Ureter (tissue), 1 donor: ENCODE data around the gene MGAT5. TPM values are rescaled to one million over a fixed set of nuclear protein-coding genes. Genes with fewer than 3 reads are reported as not detected.

Experiments
- DNase-seq: peaks from one replicate; pipeline ENCODE4 v3.0.0-alpha.2; 2020; ENCODE audit warnings: low spot score
- total RNA-seq: library from RNA; stranded (reverse); gene quantifications from one replicate; pipeline ENCODE4 v1.2.4, GENCODE V29; 2023
- donor health status: DM: yes; HTN: yes; CAD: no.

The MGAT5 gene
- total RNA-seq, 1 donor from 2014 or later, result 56.3 TPM

GRCh38 chr2:134335601-134336000 is 81.7 kb downstream of the MGAT5 start:
- DNase-seq, result no peak

- DNase-seq, result no peak
Observed at GRCh38 chr2:134336352-134336751, 82.5 kb downstream of the MGAT5 start.

- no peak for DNase-seq
Observed at GRCh38 chr2:134336921-134337320, 83.0 kb downstream of the MGAT5 start.

- no peak for DNase-seq
Observed at GRCh38 chr2:134337631-134338030, 83.8 kb downstream of the MGAT5 start.

- DNase-seq, result no peak
Observed at GRCh38 chr2:134338208-134338607, 84.3 kb downstream of the MGAT5 start.

GRCh38 chr2:134341476-134341875 is 87.6 kb downstream of the MGAT5 start:
- no peak for DNase-seq

- DNase-seq, result no peak
Observed at GRCh38 chr2:134344954-134345697, 91.3 kb downstream of the MGAT5 start.

- no peak for DNase-seq
Observed at GRCh38 chr2:134346141-134346540, 92.3 kb downstream of the MGAT5 start.

- no peak for DNase-seq
Observed at GRCh38 chr2:134347756-134348155, 93.9 kb downstream of the MGAT5 start.

- no peak for DNase-seq
Observed at GRCh38 chr2:134348239-134348638, 94.4 kb downstream of the MGAT5 start.

- DNase-seq, result no peak
Observed at GRCh38 chr2:134348760-134349159, 94.9 kb downstream of the MGAT5 start.

GRCh38 chr2:134351016-134351415 is 97.1 kb downstream of the MGAT5 start:
- DNase-seq, result no peak

- no peak for DNase-seq
Observed at GRCh38 chr2:134351899-134352298, 98.0 kb downstream of the MGAT5 start.

- no peak for DNase-seq
Observed at GRCh38 chr2:134352844-134353243, 99.0 kb downstream of the MGAT5 start.

GRCh38 chr2:134354611-134355010 is 100.7 kb downstream of the MGAT5 start:
- no peak for DNase-seq

GRCh38 chr2:134357814-134358213 is 103.9 kb downstream of the MGAT5 start:
- DNase-seq, result no peak

GRCh38 chr2:134359367-134360081 is 105.7 kb downstream of the MGAT5 start:
- DNase-seq, result no peak

GRCh38 chr2:134360745-134361487 is 107.0 kb downstream of the MGAT5 start:
- no peak for DNase-seq

- no peak for DNase-seq
Observed at GRCh38 chr2:134361648-134362047, 107.8 kb downstream of the MGAT5 start.

- no peak for DNase-seq
Observed at GRCh38 chr2:134362152-134362668, 108.3 kb downstream of the MGAT5 start.

GRCh38 chr2:134362740-134363139 is 108.9 kb downstream of the MGAT5 start:
- no peak for DNase-seq

GRCh38 chr2:134365356-134365755 is 111.5 kb downstream of the MGAT5 start:
- DNase-seq, result no peak
